GM12878 (cell line): ENCODE results near the gene KLHL26. TPM values are rescaled to one million over a fixed set of nuclear protein-coding genes. Genes with fewer than 3 reads are reported as not detected.

Experiments
- ATAC-seq: fragments of 200-7000 bp; cut with Tn5 transposase; 3 replicates; pipeline ENCODE4 v1.9.1; 2020; ENCODE audit warnings: mild to moderate bottlenecking, moderate library complexity
- BruUV-seq: library from RNA; stranded (reverse); fragments of 400-500 nt; replicated peaks from 2 replicates; lab custom pipeline; 2021; lab: Mats Ljungman, UMichigan
- CTCF ChIA-PET: fragments of 300-600 bp; sonication (Branson Sonifier 250); formaldehyde crosslinking; extraction: SDS; loops from one replicate; lab custom pipeline; 2021; ENCODE audit warnings: inconsistent platforms; lab: Yijun Ruan, JAX
- POLR2A ChIA-PET: fragments of 350-600 bp; formaldehyde crosslinking; extraction: SDS; loops from one replicate; lab custom pipeline; 2021; ENCODE audit warnings: inconsistent platforms; lab: Charles Lee
- RAD21 ChIA-PET: fragments of 300-600 bp; sonication (Branson Sonifier 250); formaldehyde crosslinking; loops from one replicate; lab custom pipeline; 2023; ENCODE audit warnings: antibody characterized with exemption; ENCODE audit not compliant: unreplicated experiment; lab: Charles Lee
- SMC1A ChIA-PET: fragments of 300-600 bp; sonication (Branson Sonifier 250); formaldehyde crosslinking; loops from one replicate; lab custom pipeline; 2023; ENCODE audit not compliant: unreplicated experiment, uncharacterized antibody; lab: Charles Lee
- DNase-seq: peaks from one replicate; pipeline ENCODE4 v3.0.0-alpha.2; 2011; ENCODE audit warnings: low read depth, low spot score
- FAIRE-seq: peaks from 3 replicates; lab custom pipeline; 2011; peaks lifted over from hg19 to GRCh38; lab: Jason Lieb, UNC
- H2AFZ ChIP-seq: 2 replicates; pipeline ENCODE4 v1.6.0; 2011; ENCODE audit warnings: low read depth, low read length, control low read depth; ENCODE audit not compliant: control insufficient read depth
- H3K27ac ChIP-seq: 2 replicates; pipeline ENCODE4 v1.5.1; 2011; ENCODE audit warnings: control low read depth; ENCODE audit not compliant: control insufficient read depth, insufficient read depth
- H3K27me3 ChIP-seq, 2 experiments: replicated peaks in 1 of 2; 2 replicates each; pipeline versions ENCODE4 v1.6.0 to v1.6.1; 2011; ENCODE audit warnings: low read length in 1 of 2; ENCODE audit not compliant: control insufficient read depth in 2 of 2, insufficient read depth in 2 of 2
- H3K36me3 ChIP-seq, 2 experiments: 2 replicates each; pipeline ENCODE4 v1.5.1; 2011; ENCODE audit warnings: low read length in 1 of 2; ENCODE audit not compliant: control insufficient read depth in 2 of 2, insufficient read depth in 2 of 2
- H3K4me1 ChIP-seq: 2 replicates; pipeline ENCODE4 v1.6.1; 2011; ENCODE audit warnings: mild to moderate bottlenecking, low read length, moderate library complexity, mixed read lengths; ENCODE audit not compliant: control insufficient read depth, insufficient read depth
- H3K4me2 ChIP-seq: 2 replicates; pipeline ENCODE4 v1.6.0; 2011; ENCODE audit warnings: control low read depth; ENCODE audit not compliant: control insufficient read depth, insufficient read depth
- H3K4me3 ChIP-seq: fragments of 200-600 bp; sonication (generic); 2 replicates; pipeline ENCODE4 v1.5.1; 2016
- H3K79me2 ChIP-seq: 2 replicates; pipeline ENCODE4 v1.6.0; 2011; ENCODE audit warnings: low read length; ENCODE audit not compliant: control insufficient read depth, insufficient read depth
- H3K9ac ChIP-seq: 2 replicates; pipeline ENCODE4 v1.8.0; 2011; ENCODE audit warnings: low read length, control low read depth, mixed read lengths; ENCODE audit not compliant: control insufficient read depth, insufficient read depth
- H3K9me3 ChIP-seq: replicated peaks from 3 replicates; pipeline ENCODE4 v1.5.1; 2011; ENCODE audit warnings: mild to moderate bottlenecking, low read length; ENCODE audit not compliant: control insufficient read depth, insufficient read depth
- H4K20me1 ChIP-seq: 2 replicates; pipeline ENCODE4 v1.6.0; 2011; ENCODE audit not compliant: control insufficient read depth, insufficient read depth
- CBX5 ChIP-seq: sonication (generic); IDR thresholded peaks from 2 replicates; pipeline ENCODE4 v1.6.1; 2016; ENCODE audit warnings: low read depth, moderate library complexity, mild to moderate bottlenecking, inconsistent platforms
- CTCF ChIP-seq, 3 experiments: IDR thresholded peaks in 2 of 3; conservative IDR thresholded peaks in 1 of 3; 2 replicates each; pipeline ENCODE4 v1.5.1; 2011; ENCODE audit warnings: low read depth in 3 of 3, low read length in 3 of 3, mild to moderate bottlenecking in 3 of 3, control low read depth in 2 of 3, moderate library complexity in 2 of 3, inconsistent platforms in 1 of 3, mixed read lengths in 1 of 3; ENCODE audit not compliant: control insufficient read depth in 2 of 3, insufficient read depth in 1 of 3; ENCODE audit errors: extremely low read depth in 1 of 3
- HDAC6 ChIP-seq: fragments of 200-600 bp; sonication (generic); IDR thresholded peaks from one replicate; pipeline ENCODE4 v1.8.0; 2017; ENCODE audit warnings: antibody characterized with exemption; ENCODE audit not compliant: unreplicated experiment
- RAD21 ChIP-seq: IDR thresholded peaks from 2 replicates; pipeline ENCODE4 v1.6.1; 2011; ENCODE audit warnings: mild to moderate bottlenecking, low read depth, low read length, moderate library complexity; ENCODE audit not compliant: insufficient read depth
- RELB ChIP-seq: fragments of 450-650 bp; IDR thresholded peaks from 2 replicates; pipeline ENCODE4 v1.6.1; 2017; ENCODE audit warnings: low read depth, mild to moderate bottlenecking, moderate library complexity
- WGBS: methylation state at CpG from one replicate; pipeline ENCODE4 v1.1.6; 2016; ENCODE audit warnings: low lambda C conversion rate; ENCODE audit not compliant: insufficient replicate concordance, insufficient coverage; ENCODE audit errors: missing lambda C conversion rate; 5-methylcytosine and 5-hydroxymethylcytosine counted together
- in situ Hi-C: fragments of 300-500 bp; cut with MboI; formaldehyde crosslinking; loops from 9 replicates; pipeline ENCODE4 v1.14.3; 2018; ENCODE audit warnings: mixed read lengths
- intact Hi-C: fragments of 100-400 bp; cut with micrococcal nuclease; formaldehyde crosslinking; loops from one replicate; pipeline ENCODE4 v1.14.2; 2022; ENCODE audit not compliant: unreplicated experiment
- polyA plus RNA-seq, 11 experiments: library from polyadenylated mRNA; depleted of rRNA in 4 of 11; unstranded in 6 of 11; stranded (reverse) in 5 of 11; fragments of >200 nt; fragmentation: Nextera tagmentation in 4 of 11; fragmentation: Illumina TruSeq in 1 of 11; extraction: Ambion mirVana in 4 of 11; extraction: Trizol in 1 of 11; gene quantifications; 1 replicate in 1 of 11; 2 replicates in 10 of 11; pipeline versions ENCODE4 v1.2.1 to v1.2.3, GENCODE V29; 2011 to 2016; ENCODE audit warnings: inconsistent platforms in 2 of 11, missing spikeins in 2 of 11, low read depth in 1 of 11
- total RNA-seq, 4 experiments: library from RNA; depleted of rRNA in 3 of 4; stranded (reverse); fragments of >200 nt in 3 of 4; fragmentation: Illumina TruSeq in 1 of 4; extraction: Trizol in 1 of 4; gene quantifications; 2 replicates each; pipeline versions ENCODE4 v1.2.1 to v1.2.3, GENCODE V29; 2013 to 2021

KLHL26 gene
- total and polyA plus RNA-seq, 10 of the 15 experiments (the other 5 are each of a cell fraction or from before 2014, with no cell fraction given), result 0.18 to 14.6 (median 2.9) TPM

- Histone ChIP-seq H3K4me3 (peak overlapping the region; percentile 94), H3K27me3 (no peaks in the 10 kb centered on the region), H4K20me1 (no peaks in the 10 kb centered on the region), H3K9ac (peak overlapping the region; percentile 93), H3K4me1 (peaks cover 9% of the 10 kb centered on the region), H3K36me3 (no peaks in the 10 kb centered on the region), H3K27ac (no peak overlapping the region), H3K79me2 (peaks cover 14% of the 10 kb centered on the region), H3K4me2 (peak overlapping the region; percentile 94), H3K9me3 (no peaks in the 10 kb centered on the region), H2AFZ (no peak overlapping the region)
- FAIRE-seq, result no peak
- ChIA-PET CTCF (no interaction called here), RAD21 (no interaction called here), POLR2A (interaction anchor here (0.6 to 1.2 kb wide), 2 partner anchors 11 to 457 kb away, joined by 3 read pairs; no protein-coding TSS in a partner anchor), SMC1A (interaction anchor here (1.4 kb wide), 1 partner anchor 7 kb away, joined by 3 read pairs; no protein-coding TSS in a partner anchor)
- intact Hi-C loops, result loop anchor here (2.0 kb wide), 1 partner anchor 281 kb away; the partner anchor contains the start of genes COPE and DDX49
- no TSS peak for BruUV-seq
- ATAC-seq, result no peak
- 74% methylated on average over 3 of the region's 3 CpGs for WGBS
- in situ Hi-C loops, result no loop called here
- TF ChIP-seq HDAC6, result no peak
- TF ChIP-seq CBX5, result no peak
- TF ChIP-seq RELB, result no peak
- TF ChIP-seq RAD21, result peak; percentile 29; the same call in 1 of the 2 replicates
- TF ChIP-seq CTCF (IDR thresholded peaks at IDR 0.05 in 2 of 3, conservative IDR thresholded peaks at IDR 0.05 in 1 of 3; ENCODE audit: control insufficient read depth in 2 of 3, extremely low read depth in 1 of 3, insufficient read depth in 1 of 3, low read depth in 3 of 3, low read length in 3 of 3), result peak in 1 of 3 experiments; percentile 31; a peak in 2 of 6 replicates
- DNase-seq, result no peak
Measured at GRCh38 chr19:18637673-18638630, 1.1 kb downstream of the KLHL26 start.
